ENCODE data around the gene EFNA1. TPM values are rescaled to one million over a fixed set of nuclear protein-coding genes. Genes with fewer than 3 reads are reported as not detected.

The EFNA1 gene
- total and polyA plus RNA-seq, 2 experiments from 2014 or later = 3.2 to 5.1 TPM

DNA sequence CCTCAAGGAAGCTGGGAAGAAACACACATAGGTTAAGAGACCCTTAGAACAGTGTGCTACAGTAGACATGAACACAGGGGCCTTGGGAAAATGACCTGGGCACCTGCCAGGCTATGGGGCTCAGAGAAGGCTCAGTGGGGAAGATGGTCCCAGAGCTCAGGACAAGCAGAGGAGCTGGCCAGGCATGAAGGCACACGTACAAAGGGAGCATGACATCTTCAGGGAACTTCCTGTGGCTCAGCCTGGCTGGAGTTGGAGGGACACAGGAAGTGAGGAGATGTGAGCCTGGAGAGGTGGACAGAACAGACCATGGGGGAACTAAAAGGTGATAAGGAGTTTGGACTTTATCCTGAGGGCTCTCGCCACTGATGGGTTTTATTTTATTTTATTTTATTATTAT lies 4.2 kb downstream of the EFNA1 start (continued):
- TF ChIP-seq, protein P1, sequence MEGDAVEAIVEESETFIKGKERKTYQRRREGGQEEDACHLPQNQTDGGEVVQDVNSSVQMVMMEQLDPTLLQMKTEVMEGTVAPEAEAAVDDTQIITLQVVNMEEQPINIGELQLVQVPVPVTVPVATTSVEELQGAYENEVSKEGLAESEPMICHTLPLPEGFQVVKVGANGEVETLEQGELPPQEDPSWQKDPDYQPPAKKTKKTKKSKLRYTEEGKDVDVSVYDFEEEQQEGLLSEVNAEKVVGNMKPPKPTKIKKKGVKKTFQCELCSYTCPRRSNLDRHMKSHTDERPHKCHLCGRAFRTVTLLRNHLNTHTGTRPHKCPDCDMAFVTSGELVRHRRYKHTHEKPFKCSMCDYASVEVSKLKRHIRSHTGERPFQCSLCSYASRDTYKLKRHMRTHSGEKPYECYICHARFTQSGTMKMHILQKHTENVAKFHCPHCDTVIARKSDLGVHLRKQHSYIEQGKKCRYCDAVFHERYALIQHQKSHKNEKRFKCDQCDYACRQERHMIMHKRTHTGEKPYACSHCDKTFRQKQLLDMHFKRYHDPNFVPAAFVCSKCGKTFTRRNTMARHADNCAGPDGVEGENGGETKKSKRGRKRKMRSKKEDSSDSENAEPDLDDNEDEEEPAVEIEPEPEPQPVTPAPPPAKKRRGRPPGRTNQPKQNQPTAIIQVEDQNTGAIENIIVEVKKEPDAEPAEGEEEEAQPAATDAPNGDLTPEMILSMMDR (conservative IDR thresholded peaks at IDR 0.05; ENCODE audit: low read depth in 2 of 2) = no peak
- TF ChIP-seq, protein P2, sequence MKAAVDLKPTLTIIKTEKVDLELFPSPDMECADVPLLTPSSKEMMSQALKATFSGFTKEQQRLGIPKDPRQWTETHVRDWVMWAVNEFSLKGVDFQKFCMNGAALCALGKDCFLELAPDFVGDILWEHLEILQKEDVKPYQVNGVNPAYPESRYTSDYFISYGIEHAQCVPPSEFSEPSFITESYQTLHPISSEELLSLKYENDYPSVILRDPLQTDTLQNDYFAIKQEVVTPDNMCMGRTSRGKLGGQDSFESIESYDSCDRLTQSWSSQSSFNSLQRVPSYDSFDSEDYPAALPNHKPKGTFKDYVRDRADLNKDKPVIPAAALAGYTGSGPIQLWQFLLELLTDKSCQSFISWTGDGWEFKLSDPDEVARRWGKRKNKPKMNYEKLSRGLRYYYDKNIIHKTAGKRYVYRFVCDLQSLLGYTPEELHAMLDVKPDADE (IDR thresholded peaks at IDR 0.05) = no peak
- no peak for TF ChIP-seq STAT1 (IDR thresholded peaks at IDR 0.05; ENCODE audit: unreplicated experiment)
- TF ChIP-seq NANOG (IDR thresholded peaks at IDR 0.05; ENCODE audit: borderline replicate concordance) = no peak
- no peak for TF ChIP-seq ZNF114 (CRISPR knock-in tag; IDR thresholded peaks at IDR 0.05)

DNA sequence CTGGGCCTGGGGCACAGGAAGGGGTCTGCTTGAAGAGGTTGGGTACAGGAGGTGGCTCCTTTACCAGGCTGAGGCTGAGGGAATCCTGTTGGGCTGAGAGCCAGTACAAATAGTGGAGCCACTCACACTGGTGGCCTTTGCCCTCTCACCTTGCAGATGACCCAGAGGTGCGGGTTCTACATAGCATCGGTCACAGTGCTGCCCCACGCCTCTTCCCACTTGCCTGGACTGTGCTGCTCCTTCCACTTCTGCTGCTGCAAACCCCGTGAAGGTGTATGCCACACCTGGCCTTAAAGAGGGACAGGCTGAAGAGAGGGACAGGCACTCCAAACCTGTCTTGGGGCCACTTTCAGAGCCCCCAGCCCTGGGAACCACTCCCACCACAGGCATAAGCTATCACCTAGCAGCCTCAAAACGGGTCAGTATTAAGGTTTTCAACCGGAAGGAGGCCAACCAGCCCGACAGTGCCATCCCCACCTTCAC lies 6.2 kb downstream of the EFNA1 start:
- H3K27ac Mint-ChIP-seq = no peak overlapping the region
- H4K20me1 ChIP-seq (replicated peaks; ENCODE audit: insufficient read depth) = peaks cover 9% of the 10 kb centered on the region; the same call in 1 of the 2 replicates
- H3K4me3 Mint-ChIP-seq = no peak overlapping the region
- H3K9me3 Mint-ChIP-seq = no peaks in the 10 kb centered on the region
- no peak for ATAC-seq
- peaks cover 35% of the 10 kb centered on the region for H3K4me1 ChIP-seq (ENCODE audit: insufficient read depth)
- H2AFZ ChIP-seq = no peak overlapping the region
- no peak overlapping the region for H3K27ac ChIP-seq (ENCODE audit: low read depth)
- no peaks in the 10 kb centered on the region for H3K9me2 ChIP-seq (ENCODE audit: insufficient read depth)
- no peak overlapping the region for H3K4me2 ChIP-seq
- H3K36me3 Mint-ChIP-seq (ENCODE audit: low read depth) = peaks cover 22% of the 10 kb centered on the region
- peaks cover 36% of the 10 kb centered on the region for H3K27me3 Mint-ChIP-seq (ENCODE audit: insufficient read depth, low read depth, poor library complexity)
- H3K79me2 ChIP-seq (replicated peaks; ENCODE audit: insufficient read depth) = peaks cover 11% of the 10 kb centered on the region
- H3K27me3 ChIP-seq (ENCODE audit: insufficient read depth) = peaks cover 25% of the 10 kb centered on the region
- H3K4me1 Mint-ChIP-seq = peaks cover 36% of the 10 kb centered on the region
- no peaks in the 10 kb centered on the region for H3K36me3 ChIP-seq (ENCODE audit: insufficient read depth)
- peaks cover 23% of the 10 kb centered on the region for H3F3A ChIP-seq (replicated peaks; ENCODE audit: low read depth)
- H3K4me3 ChIP-seq = no peak overlapping the region
- no peak for DNase-seq (ENCODE audit: low spot score)
- TF ChIP-seq, protein P2 (IDR thresholded peaks at IDR 0.05) = no peak
- TF ChIP-seq NANOG (IDR thresholded peaks at IDR 0.05; ENCODE audit: borderline replicate concordance) = no peak
- no peak for TF ChIP-seq POLR2AphosphoS5 (IDR thresholded peaks at IDR 0.05; ENCODE audit: low read depth)
- TF ChIP-seq ZNF331 (CRISPR knock-in tag; IDR thresholded peaks at IDR 0.05; ENCODE audit: low read depth) = no peak
- TF ChIP-seq CREB1 (CRISPR knock-in tag; IDR thresholded peaks at IDR 0.05; ENCODE audit: low read depth) = no peak
- no peak for TF ChIP-seq EZH2phosphoT487 (IDR thresholded peaks at IDR 0.05; ENCODE audit: unreplicated experiment)
- TF ChIP-seq, protein P3, sequence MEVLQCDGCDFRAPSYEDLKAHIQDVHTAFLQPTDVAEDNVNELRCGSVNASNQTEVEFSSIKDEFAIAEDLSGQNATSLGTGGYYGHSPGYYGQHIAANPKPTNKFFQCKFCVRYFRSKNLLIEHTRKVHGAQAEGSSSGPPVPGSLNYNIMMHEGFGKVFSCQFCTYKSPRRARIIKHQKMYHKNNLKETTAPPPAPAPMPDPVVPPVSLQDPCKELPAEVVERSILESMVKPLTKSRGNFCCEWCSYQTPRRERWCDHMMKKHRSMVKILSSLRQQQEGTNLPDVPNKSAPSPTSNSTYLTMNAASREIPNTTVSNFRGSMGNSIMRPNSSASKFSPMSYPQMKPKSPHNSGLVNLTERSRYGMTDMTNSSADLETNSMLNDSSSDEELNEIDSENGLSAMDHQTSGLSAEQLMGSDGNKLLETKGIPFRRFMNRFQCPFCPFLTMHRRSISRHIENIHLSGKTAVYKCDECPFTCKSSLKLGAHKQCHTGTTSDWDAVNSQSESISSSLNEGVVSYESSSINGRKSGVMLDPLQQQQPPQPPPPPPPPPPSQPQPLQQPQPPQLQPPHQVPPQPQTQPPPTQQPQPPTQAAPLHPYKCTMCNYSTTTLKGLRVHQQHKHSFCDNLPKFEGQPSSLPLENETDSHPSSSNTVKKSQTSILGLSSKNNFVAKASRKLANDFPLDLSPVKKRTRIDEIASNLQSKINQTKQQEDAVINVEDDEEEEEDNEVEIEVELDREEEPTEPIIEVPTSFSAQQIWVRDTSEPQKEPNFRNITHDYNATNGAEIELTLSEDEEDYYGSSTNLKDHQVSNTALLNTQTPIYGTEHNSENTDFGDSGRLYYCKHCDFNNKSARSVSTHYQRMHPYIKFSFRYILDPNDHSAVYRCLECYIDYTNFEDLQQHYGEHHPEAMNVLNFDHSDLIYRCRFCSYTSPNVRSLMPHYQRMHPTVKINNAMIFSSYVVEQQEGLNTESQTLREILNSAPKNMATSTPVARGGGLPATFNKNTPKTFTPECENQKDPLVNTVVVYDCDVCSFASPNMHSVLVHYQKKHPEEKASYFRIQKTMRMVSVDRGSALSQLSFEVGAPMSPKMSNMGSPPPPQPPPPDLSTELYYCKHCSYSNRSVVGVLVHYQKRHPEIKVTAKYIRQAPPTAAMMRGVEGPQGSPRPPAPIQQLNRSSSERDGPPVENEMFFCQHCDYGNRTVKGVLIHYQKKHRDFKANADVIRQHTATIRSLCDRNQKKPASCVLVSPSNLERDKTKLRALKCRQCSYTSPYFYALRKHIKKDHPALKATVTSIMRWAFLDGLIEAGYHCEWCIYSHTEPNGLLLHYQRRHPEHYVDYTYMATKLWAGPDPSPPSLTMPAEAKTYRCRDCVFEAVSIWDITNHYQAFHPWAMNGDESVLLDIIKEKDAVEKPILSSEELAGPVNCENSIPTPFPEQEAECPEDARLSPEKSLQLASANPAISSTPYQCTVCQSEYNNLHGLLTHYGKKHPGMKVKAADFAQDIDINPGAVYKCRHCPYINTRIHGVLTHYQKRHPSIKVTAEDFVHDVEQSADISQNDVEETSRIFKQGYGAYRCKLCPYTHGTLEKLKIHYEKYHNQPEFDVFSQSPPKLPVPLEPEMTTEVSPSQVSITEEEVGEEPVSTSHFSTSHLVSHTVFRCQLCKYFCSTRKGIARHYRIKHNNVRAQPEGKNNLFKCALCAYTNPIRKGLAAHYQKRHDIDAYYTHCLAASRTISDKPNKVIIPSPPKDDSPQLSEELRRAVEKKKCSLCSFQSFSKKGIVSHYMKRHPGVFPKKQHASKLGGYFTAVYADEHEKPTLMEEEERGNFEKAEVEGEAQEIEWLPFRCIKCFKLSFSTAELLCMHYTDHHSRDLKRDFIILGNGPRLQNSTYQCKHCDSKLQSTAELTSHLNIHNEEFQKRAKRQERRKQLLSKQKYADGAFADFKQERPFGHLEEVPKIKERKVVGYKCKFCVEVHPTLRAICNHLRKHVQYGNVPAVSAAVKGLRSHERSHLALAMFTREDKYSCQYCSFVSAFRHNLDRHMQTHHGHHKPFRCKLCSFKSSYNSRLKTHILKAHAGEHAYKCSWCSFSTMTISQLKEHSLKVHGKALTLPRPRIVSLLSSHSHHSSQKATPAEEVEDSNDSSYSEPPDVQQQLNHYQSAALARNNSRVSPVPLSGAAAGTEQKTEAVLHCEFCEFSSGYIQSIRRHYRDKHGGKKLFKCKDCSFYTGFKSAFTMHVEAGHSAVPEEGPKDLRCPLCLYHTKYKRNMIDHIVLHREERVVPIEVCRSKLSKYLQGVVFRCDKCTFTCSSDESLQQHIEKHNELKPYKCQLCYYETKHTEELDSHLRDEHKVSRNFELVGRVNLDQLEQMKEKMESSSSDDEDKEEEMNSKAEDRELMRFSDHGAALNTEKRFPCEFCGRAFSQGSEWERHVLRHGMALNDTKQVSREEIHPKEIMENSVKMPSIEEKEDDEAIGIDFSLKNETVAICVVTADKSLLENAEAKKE (CRISPR knock-in tag; IDR thresholded peaks at IDR 0.05) = no peak
- TF ChIP-seq EZH2 (IDR thresholded peaks at IDR 0.05; ENCODE audit: low read depth, unreplicated experiment) = no peak
- no peak for TF ChIP-seq ZNF114 (CRISPR knock-in tag; IDR thresholded peaks at IDR 0.05)
- TF ChIP-seq STAT1 (IDR thresholded peaks at IDR 0.05; ENCODE audit: unreplicated experiment) = no peak
- no peak for TF ChIP-seq JUNB (IDR thresholded peaks at IDR 0.05; ENCODE audit: unreplicated experiment)
- TF ChIP-seq, protein P1 (conservative IDR thresholded peaks at IDR 0.05; ENCODE audit: low read depth in 2 of 2) = no peak

All from GM23338 (cell line).